K562 (cell line): ENCODE data around the gene EEFSEC. TPM values are rescaled to one million over a fixed set of nuclear protein-coding genes. Genes with fewer than 3 reads are reported as not detected.

ENCODE experiments used
- ZNF79 ChIP-seq: fragments of 250-450 bp; sonication (Bioruptor Pico); IDR thresholded peaks from 2 replicates; pipeline ENCODE4 v1.4.0; 2020; ENCODE audit warnings: low read depth, mild to moderate bottlenecking, moderate library complexity
- polyA plus RNA-seq, 8 experiments: library from polyadenylated mRNA; depleted of rRNA in 4 of 8; stranded (reverse) in 5 of 8; unstranded in 3 of 8; fragments of >200 nt; fragmentation: Nextera tagmentation in 2 of 8; fragmentation: Illumina TruSeq in 1 of 8; extraction: Ambion mirVana in 2 of 8; extraction: Trizol in 1 of 8; gene quantifications; 2 replicates each; pipeline versions ENCODE4 v1.2.1 to v1.2.3, GENCODE V29; 2011 to 2014; ENCODE audit warnings: inconsistent platforms in 1 of 8, missing spikeins in 1 of 8
- total RNA-seq, 7 experiments: library from RNA; depleted of rRNA in 6 of 7; stranded (reverse); fragments of >200 nt in 6 of 7; fragmentation: Illumina TruSeq in 2 of 7; extraction: Trizol in 2 of 7; gene quantifications; 2 replicates each; pipeline versions ENCODE4 v1.2.1 to v1.2.3, GENCODE V29; 2011 to 2021; ENCODE audit warnings: low replicate concordance in 1 of 7
- TF ChIP-seq, protein P1 (sequence below): sonication (generic); formaldehyde crosslinking; IDR thresholded peaks from 2 replicates; pipeline ENCODE4 v1.9.0; 2022; ENCODE audit warnings: mild to moderate bottlenecking, missing genetic modification reagents
- TF ChIP-seq, protein P2 (sequence below): fragments of 450-650 bp; IDR thresholded peaks from 2 replicates; pipeline ENCODE4 v1.6.1; 2017; ENCODE audit warnings: antibody characterized with exemption, mild to moderate bottlenecking
- TF ChIP-seq, protein P3 (sequence below): fragments of 450-650 bp; IDR thresholded peaks from 2 replicates; pipeline ENCODE4 v1.6.1; 2016

Gene EEFSEC
- total and polyA plus RNA-seq, 9 of the 15 experiments (the other 6 are each of a cell fraction or from before 2014, with no cell fraction given), result 0.35 to 11.8 (median 7.7) TPM

DNA sequence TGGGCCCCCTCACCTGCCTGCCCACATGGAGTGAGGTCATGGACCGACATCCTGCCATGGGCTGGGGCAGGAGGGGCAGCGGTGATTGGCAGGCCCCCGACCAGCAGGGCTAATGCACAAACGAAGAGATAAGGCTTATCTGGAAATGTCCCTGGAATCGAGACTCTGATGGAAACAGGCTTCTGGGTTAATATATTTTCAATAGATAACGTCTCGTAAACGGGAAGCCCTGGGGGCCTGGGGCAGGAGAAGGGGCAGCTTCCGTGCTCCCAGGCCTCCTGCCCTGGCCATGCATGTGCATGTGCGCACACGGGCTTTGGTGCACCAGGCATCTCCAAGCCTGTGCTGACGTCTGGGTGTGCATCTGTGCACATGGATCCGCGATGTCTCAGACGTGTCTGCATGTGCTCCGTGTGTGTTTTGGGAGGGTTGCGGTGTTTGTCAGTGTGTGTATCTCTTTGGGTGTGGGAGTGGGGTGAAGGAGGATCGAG is 258.3 kb downstream of the EEFSEC start (continued):
- TF ChIP-seq ZNF79 (CRISPR knock-in tag), result peak; percentile 67; the same call in 1 of the 2 replicates
- TF ChIP-seq, protein P1, sequence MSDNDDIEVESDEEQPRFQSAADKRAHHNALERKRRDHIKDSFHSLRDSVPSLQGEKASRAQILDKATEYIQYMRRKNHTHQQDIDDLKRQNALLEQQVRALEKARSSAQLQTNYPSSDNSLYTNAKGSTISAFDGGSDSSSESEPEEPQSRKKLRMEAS (CRISPR knock-in tag), result peak; percentile 44; the same call in 1 of the 2 replicates
- TF ChIP-seq, protein P2, sequence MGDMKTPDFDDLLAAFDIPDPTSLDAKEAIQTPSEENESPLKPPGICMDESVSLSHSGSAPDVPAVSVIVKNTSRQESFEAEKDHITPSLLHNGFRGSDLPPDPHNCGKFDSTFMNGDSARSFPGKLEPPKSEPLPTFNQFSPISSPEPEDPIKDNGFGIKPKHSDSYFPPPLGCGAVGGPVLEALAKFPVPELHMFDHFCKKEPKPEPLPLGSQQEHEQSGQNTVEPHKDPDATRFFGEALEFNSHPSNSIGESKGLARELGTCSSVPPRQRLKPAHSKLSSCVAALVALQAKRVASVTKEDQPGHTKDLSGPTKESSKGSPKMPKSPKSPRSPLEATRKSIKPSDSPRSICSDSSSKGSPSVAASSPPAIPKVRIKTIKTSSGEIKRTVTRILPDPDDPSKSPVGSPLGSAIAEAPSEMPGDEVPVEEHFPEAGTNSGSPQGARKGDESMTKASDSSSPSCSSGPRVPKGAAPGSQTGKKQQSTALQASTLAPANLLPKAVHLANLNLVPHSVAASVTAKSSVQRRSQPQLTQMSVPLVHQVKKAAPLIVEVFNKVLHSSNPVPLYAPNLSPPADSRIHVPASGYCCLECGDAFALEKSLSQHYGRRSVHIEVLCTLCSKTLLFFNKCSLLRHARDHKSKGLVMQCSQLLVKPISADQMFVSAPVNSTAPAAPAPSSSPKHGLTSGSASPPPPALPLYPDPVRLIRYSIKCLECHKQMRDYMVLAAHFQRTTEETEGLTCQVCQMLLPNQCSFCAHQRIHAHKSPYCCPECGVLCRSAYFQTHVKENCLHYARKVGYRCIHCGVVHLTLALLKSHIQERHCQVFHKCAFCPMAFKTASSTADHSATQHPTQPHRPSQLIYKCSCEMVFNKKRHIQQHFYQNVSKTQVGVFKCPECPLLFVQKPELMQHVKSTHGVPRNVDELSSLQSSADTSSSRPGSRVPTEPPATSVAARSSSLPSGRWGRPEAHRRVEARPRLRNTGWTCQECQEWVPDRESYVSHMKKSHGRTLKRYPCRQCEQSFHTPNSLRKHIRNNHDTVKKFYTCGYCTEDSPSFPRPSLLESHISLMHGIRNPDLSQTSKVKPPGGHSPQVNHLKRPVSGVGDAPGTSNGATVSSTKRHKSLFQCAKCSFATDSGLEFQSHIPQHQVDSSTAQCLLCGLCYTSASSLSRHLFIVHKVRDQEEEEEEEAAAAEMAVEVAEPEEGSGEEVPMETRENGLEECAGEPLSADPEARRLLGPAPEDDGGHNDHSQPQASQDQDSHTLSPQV, result peak; percentile 85
- TF ChIP-seq, protein P3, sequence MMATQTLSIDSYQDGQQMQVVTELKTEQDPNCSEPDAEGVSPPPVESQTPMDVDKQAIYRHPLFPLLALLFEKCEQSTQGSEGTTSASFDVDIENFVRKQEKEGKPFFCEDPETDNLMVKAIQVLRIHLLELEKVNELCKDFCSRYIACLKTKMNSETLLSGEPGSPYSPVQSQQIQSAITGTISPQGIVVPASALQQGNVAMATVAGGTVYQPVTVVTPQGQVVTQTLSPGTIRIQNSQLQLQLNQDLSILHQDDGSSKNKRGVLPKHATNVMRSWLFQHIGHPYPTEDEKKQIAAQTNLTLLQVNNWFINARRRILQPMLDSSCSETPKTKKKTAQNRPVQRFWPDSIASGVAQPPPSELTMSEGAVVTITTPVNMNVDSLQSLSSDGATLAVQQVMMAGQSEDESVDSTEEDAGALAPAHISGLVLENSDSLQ, result peak; percentile 93
